ENCODE measurements around the gene UNC5A. TPM values are rescaled to one million over a fixed set of nuclear protein-coding genes. Genes with fewer than 3 reads are reported as not detected.
A peak's percentile ranks its signal among the peaks of the same experiment; 100 is the strongest.

The UNC5A gene
- total and polyA plus RNA-seq, 2 of the 8 experiments (the other 6 are each of a cell fraction or from before 2014, with no cell fraction given), result 4.0 to 7.6 TPM

DNA sequence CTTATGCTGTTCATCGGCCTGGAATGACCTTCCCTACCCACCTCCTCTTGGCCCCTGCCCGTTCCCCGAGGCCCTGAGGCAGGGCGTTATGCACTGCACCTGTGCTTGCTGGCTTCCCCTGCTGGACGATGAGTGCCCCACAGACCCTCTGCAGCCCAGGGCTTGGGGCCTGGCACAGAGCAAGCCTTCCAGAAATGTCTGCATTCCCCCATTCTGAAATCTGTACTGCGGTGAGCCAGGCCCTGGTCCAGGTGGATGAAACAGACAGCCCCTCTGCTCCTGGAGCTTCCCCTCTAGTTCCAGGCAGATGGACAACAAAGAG is 35.0 kb downstream of the UNC5A start:
- H3K36me3 ChIP-seq (ENCODE audit: control insufficient read depth in 2 of 4, insufficient read depth in 4 of 4, low read length in 3 of 4), result no peaks in the 10 kb centered on the region
- H3K23ac ChIP-seq (ENCODE audit: insufficient read length), result no peak overlapping the region
- WGBS, 2 experiments (ENCODE audit: extremely low coverage in 1 of 2, insufficient coverage in 1 of 2, insufficient read length in 1 of 2, insufficient replicate concordance in 2 of 2, low coverage in 1 of 2, low lambda C conversion rate in 2 of 2, missing lambda C conversion rate in 1 of 2), result 86% methylated on average over 6 of the region's 6 CpGs; no CpG with 5 or more reads in 1 of the 2 experiments
- H3K14ac ChIP-seq (ENCODE audit: insufficient read length), result no peak overlapping the region
- no peak overlapping the region for H3K4ac ChIP-seq (replicated peaks; ENCODE audit: insufficient read length, low read depth, low read length)
- peaks cover 0 to 4% (median 0%) of the 10 kb centered on the region in 4 experiments; a peak in 1 of 7 replicates for H3K27me3 ChIP-seq (replicated peaks in 1 of 4; ENCODE audit: control insufficient read depth in 3 of 4, extremely low read depth in 1 of 4, insufficient read depth in 3 of 4, low read length in 3 of 4)
- no peak overlapping the region for H2BK15ac ChIP-seq (ENCODE audit: low read length)
- H3K9me3 ChIP-seq (ENCODE audit: insufficient read depth in 2 of 2, low read depth in 1 of 2, low read length in 1 of 2), result no peaks in the 10 kb centered on the region
- no peak overlapping the region for H2BK12ac ChIP-seq (ENCODE audit: low read depth, low read length)
- H4K8ac ChIP-seq (ENCODE audit: extremely low read depth, insufficient read depth, low read length), result peak overlapping the region; percentile 75; the same call in 1 of the 2 replicates
- no peak overlapping the region for H3K4me2 ChIP-seq (ENCODE audit: insufficient read depth in 1 of 2, low read depth in 2 of 2, low read length in 2 of 2)
- no peak overlapping the region for H3K9ac ChIP-seq (replicated peaks in 1 of 4; ENCODE audit: extremely low read depth in 1 of 4, low read depth in 3 of 4, low read length in 3 of 4)
- no peak for DNase-seq (ENCODE audit: low read depth in 1 of 2, low spot score in 2 of 2)
- no peaks in the 10 kb centered on the region for H3K79me1 ChIP-seq (ENCODE audit: low read depth, low read length)
- ChIA-PET POLR2A (ENCODE audit: partially characterized antibody) (interaction anchor here (1.0 to 2.4 kb wide), 2 partner anchors 12 to 160 kb away, joined by 3 to 10 read pairs; no protein-coding TSS in a partner anchor), CTCF (ENCODE audit: partially characterized antibody) (interaction anchor here (1.0 to 3.7 kb wide), 9 partner anchors 12 to 249 kb away, joined by 3 to 13 read pairs (median 3); no protein-coding TSS in a partner anchor)
- H2AFZ ChIP-seq (ENCODE audit: low read length), result no peak overlapping the region
- H2BK5ac ChIP-seq (ENCODE audit: low read depth, low read length), result no peak overlapping the region
- H3K4me1 ChIP-seq (replicated peaks in 1 of 4; ENCODE audit: control insufficient read depth in 3 of 4, insufficient read depth in 4 of 4, low read length in 3 of 4), result peaks cover 0 to 16% (median 8%) of the 10 kb centered on the region in 4 experiments; a peak in 6 of 7 replicates
- no peak overlapping the region for H3K4me3 ChIP-seq (ENCODE audit: extremely low read depth in 1 of 4, insufficient read depth in 2 of 4, low read depth in 3 of 4, low read length in 4 of 4)
- no peak overlapping the region for H3K56ac ChIP-seq (replicated peaks; ENCODE audit: insufficient read length, low read depth, low read length)
- H2BK20ac ChIP-seq (ENCODE audit: low read length), result peak overlapping the region; percentile 86; the same call in 1 of the 2 replicates
- no peak overlapping the region for H3K18ac ChIP-seq (ENCODE audit: extremely low read depth, low read length)
- H3K23me2 ChIP-seq (ENCODE audit: low read depth, low read length), result no peaks in the 10 kb centered on the region
- no peak overlapping the region for H4K5ac ChIP-seq (ENCODE audit: insufficient read length, low read depth, low read length)
- H3K27ac ChIP-seq (ENCODE audit: low read depth, low read length), result no peak overlapping the region
- no peaks in the 10 kb centered on the region for H3K79me2 ChIP-seq (ENCODE audit: control insufficient read depth in 1 of 2, insufficient read depth in 2 of 2, low read length in 2 of 2)
- H4K91ac ChIP-seq (replicated peaks; ENCODE audit: insufficient read length, low read length), result no peak overlapping the region
- peaks cover 0 to 7% of the 10 kb centered on the region in 2 experiments for H4K20me1 ChIP-seq (replicated peaks in 1 of 2; ENCODE audit: control insufficient read depth in 1 of 2, insufficient read depth in 2 of 2, low read length in 2 of 2)
- TF ChIP-seq POU5F1 (IDR thresholded peaks at IDR 0.05; ENCODE audit: low read depth, low read length) (no peak), SIX5 (IDR thresholded peaks at IDR 0.05; ENCODE audit: low read depth, low read length) (no peak), TBP (IDR thresholded peaks at IDR 0.05; ENCODE audit: low read depth, low read length) (no peak), RAD21 (IDR thresholded peaks at IDR 0.05 in 1 of 2, conservative IDR thresholded peaks at IDR 0.05 in 1 of 2; ENCODE audit: low read depth in 2 of 2, low read length in 2 of 2) (peak in 1 of 2 experiments; percentile 23; a peak in 1 of 4 replicates), FOSL1 (IDR thresholded peaks at IDR 0.05; ENCODE audit: insufficient read depth, low read depth, low read length) (no peak), EZH2 (IDR thresholded peaks at IDR 0.05; ENCODE audit: low read depth, low read length, severe bottlenecking) (no peak)
- TF ChIP-seq, protein P1, sequence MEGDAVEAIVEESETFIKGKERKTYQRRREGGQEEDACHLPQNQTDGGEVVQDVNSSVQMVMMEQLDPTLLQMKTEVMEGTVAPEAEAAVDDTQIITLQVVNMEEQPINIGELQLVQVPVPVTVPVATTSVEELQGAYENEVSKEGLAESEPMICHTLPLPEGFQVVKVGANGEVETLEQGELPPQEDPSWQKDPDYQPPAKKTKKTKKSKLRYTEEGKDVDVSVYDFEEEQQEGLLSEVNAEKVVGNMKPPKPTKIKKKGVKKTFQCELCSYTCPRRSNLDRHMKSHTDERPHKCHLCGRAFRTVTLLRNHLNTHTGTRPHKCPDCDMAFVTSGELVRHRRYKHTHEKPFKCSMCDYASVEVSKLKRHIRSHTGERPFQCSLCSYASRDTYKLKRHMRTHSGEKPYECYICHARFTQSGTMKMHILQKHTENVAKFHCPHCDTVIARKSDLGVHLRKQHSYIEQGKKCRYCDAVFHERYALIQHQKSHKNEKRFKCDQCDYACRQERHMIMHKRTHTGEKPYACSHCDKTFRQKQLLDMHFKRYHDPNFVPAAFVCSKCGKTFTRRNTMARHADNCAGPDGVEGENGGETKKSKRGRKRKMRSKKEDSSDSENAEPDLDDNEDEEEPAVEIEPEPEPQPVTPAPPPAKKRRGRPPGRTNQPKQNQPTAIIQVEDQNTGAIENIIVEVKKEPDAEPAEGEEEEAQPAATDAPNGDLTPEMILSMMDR (IDR thresholded peaks at IDR 0.05; ENCODE audit: control extremely low read depth in 1 of 3, insufficient read depth in 1 of 3, low read depth in 1 of 3, low read length in 3 of 3), result peak in 2 of 3 experiments; percentile 1 to 12; a peak in 1 of 4 replicates
- H2BK120ac ChIP-seq (replicated peaks; ENCODE audit: low read depth, low read length), result no peak overlapping the region
- no peak for FAIRE-seq
- H2AK5ac ChIP-seq (ENCODE audit: low read depth, low read length), result no peak overlapping the region

Measured in H1 (cell line).